HG02759 (cell line): ENCODE measurements around the gene HOXC10.

Source experiments
- ATAC-seq: cut with Tn5 transposase; IDR thresholded peaks from one replicate; pipeline ENCODE4 v1.9.1; 2021; ENCODE audit warnings: mild to moderate bottlenecking, moderate library complexity; ENCODE audit not compliant: unreplicated experiment

Gene HOXC10

GRCh38 chr12:54039417-54040147 lies 54.6 kb downstream of the HOXC10 start:
- ATAC-seq: no peak
